Measurements from ENCODE around the gene RABAC1. TPM values are rescaled to one million over a fixed set of nuclear protein-coding genes. Genes with fewer than 3 reads are reported as not detected.

RABAC1 gene
- total RNA-seq, 1 experiment from 2014 or later, result 198 TPM

GRCh38 chr19:41991025-41991424 is 31.9 kb upstream of the RABAC1 start:
- in situ Hi-C loops (cut with HindIII; ENCODE audit: low sequenced_read_pairs), result no loop called here
- peak; percentile 12 for DNase-seq (ENCODE audit: low spot score)

- in situ Hi-C loops (cut with HindIII; ENCODE audit: low sequenced_read_pairs), result no loop called here
Observed at GRCh38 chr19:41990615-41991014, 31.5 kb upstream of the RABAC1 start.

DNA sequence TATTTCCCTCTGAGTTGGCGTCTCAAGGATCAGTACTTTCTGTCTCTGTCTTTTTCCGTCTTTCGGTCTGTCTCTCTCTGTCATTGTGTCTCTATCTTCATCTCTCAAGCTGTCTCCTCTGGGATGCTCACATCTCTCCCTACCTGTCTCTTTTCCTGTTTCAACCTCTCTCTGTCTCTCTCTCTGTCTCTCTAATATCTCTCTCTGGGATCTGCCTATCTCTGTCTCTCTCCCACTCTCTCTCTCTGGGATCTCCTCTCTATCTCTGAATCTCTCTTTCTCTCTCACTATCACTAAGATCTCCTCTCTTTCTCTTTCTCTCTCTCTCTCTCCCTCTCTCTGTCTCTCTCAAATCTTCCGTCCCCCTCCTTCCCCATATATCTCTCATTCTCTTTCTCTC is 30.9 kb upstream of the RABAC1 start:
- DNase-seq (ENCODE audit: low spot score), result no peak
- in situ Hi-C loops (cut with HindIII; ENCODE audit: low sequenced_read_pairs), result no loop called here

More at GRCh38 chr19:41990615-41991014, 31.5 kb upstream of the RABAC1 start:
- DNase-seq (ENCODE audit: low spot score), result no peak

GRCh38 chr19:41988947-41989346 is 29.8 kb upstream of the RABAC1 start:
- no peak for DNase-seq (ENCODE audit: low spot score)
- in situ Hi-C loops (cut with HindIII; ENCODE audit: low sequenced_read_pairs), result no loop called here

DNA sequence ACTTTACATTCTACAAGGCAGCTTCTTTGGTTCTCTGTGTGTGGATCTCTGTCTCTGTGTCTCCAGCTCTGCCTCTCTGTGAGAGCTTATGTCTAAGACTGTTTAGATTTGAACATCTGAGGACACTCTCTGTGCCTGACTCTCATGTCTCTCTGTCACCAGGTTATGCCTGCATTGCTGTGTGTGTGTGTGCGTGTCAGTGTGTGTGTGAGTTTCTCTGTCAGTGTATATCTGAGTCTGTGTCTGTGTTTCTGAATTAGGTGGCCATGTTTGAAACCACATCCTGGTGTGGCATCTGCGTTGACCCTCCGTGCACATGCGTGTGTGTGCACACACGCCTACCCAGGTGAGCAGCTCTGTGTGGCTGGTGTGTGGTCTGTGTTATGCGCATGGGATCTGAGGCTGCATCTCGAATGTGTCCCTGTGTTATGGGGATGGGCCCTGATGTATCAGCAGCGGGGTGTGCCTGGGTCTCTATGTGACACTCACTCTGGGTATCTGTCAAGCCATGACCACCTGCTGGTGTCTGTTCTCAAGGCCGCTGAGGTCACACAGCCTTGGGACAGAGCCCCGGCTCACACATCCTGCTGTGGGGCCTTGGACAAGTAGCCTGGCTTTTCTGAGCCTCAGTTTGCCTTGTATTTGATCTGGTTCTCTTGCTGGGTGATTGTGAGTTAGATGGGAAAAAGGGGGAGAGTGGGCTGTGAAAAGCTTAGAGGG is 28.2 kb upstream of the RABAC1 start:
- in situ Hi-C loops (cut with HindIII; ENCODE audit: low sequenced_read_pairs), result no loop called here
- no peak for DNase-seq (ENCODE audit: low spot score)

DNA sequence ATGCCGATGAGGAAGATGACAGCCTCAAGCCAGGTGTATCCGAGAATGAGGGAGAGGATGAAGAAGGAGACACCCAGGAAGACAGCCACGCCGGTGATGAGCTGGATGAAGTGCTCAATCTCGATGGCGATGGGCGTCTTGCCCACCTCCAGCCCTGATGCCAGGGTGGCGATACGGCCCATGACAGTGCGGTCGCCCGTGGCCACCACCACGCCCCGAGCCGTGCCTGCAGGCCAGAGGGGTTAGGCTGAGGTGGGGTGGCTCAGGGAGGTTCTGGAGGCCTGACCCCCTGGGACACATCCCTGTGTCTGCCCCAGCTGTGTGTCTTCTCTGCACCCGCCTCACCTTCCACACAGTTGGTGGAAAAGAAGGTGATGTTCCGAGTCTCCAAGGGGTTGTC is 25.8 kb upstream of the RABAC1 start:
- DNase-seq (ENCODE audit: low spot score), result no peak
- in situ Hi-C loops (cut with HindIII; ENCODE audit: low sequenced_read_pairs), result no loop called here

GRCh38 chr19:41981724-41982123 is 22.6 kb upstream of the RABAC1 start:
- in situ Hi-C loops (cut with HindIII; ENCODE audit: low sequenced_read_pairs), result no loop called here
- DNase-seq (ENCODE audit: low spot score), result no peak

GRCh38 chr19:41978470-41978869 is 19.3 kb upstream of the RABAC1 start:
- no peak for DNase-seq (ENCODE audit: low spot score)
- in situ Hi-C loops (cut with HindIII; ENCODE audit: low sequenced_read_pairs), result no loop called here

GRCh38 chr19:41977916-41978315 is 18.8 kb upstream of the RABAC1 start:
- in situ Hi-C loops (cut with HindIII; ENCODE audit: low sequenced_read_pairs), result no loop called here

GRCh38 chr19:41974652-41975051 is 15.5 kb upstream of the RABAC1 start:
- no peak for DNase-seq (ENCODE audit: low spot score)
- in situ Hi-C loops (cut with HindIII; ENCODE audit: low sequenced_read_pairs), result no loop called here

More at GRCh38 chr19:41977916-41978315, 18.8 kb upstream of the RABAC1 start:
- DNase-seq (ENCODE audit: low spot score), result no peak

DNA sequence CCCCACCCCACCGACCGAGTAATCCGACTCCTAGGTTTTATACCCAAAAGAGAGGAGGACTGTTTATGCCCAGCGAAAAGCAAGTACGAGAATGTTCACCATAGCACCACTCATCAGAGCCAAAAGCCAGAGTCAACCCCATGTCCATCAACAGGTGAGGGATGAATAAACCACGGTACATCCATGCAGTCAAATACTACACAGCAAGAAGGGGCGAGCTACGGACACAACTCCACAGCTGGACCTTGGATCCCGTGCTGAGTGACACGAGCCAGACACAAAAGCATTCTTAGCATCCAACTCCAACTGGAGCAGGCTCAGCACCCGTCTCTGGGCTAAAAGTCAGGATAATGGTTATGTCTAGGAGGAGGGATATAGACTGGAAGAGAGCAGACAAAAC is 12.2 kb upstream of the RABAC1 start:
- in situ Hi-C loops (cut with HindIII; ENCODE audit: low sequenced_read_pairs), result no loop called here
- no peak for DNase-seq (ENCODE audit: low spot score)

GRCh38 chr19:41969772-41970458 is 10.8 kb upstream of the RABAC1 start:
- no peak for DNase-seq (ENCODE audit: low spot score)
- in situ Hi-C loops (cut with HindIII; ENCODE audit: low sequenced_read_pairs), result no loop called here

GRCh38 chr19:41968751-41969595 is 9.9 kb upstream of the RABAC1 start:
- in situ Hi-C loops (cut with HindIII; ENCODE audit: low sequenced_read_pairs), result no loop called here

DNA sequence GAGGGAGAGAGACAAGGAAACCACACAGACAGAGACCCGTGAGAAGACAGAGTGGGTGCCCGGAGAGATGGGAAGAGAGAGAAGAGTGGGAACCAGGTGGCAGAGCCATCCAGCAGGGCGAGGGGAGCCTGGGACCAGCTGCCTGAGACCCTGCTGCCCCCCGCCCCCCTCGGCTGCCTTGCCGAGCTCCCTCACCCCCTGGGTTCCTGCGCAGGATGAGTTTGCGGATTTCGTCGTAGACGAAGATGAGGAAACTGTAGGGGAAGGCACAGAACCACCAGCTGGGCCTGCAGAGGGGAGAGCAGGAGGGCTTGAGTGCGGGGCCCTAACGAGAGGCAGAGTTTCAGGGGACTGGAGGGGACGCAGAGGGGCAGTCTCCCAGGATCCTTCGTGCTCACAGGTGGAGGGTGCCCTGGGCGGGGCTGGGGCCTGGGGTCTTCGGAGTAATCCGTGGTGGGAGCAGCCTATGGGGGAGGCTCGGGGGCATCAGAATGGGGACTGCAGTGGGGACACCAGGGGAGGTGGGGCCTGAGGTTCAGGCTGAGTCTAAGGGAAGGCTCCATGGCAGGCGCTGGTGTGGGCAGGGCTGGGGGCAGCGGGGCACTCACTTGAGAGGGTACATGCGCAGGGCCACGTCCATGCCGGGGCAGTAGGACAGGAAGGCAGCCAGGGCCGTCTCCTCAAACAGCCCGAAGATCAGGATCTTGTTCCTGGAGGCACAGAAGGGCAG is 8.1 kb upstream of the RABAC1 start:
- in situ Hi-C loops (cut with HindIII; ENCODE audit: low sequenced_read_pairs), result no loop called here
- no peak for DNase-seq (ENCODE audit: low spot score)

More at GRCh38 chr19:41968751-41969595, 9.9 kb upstream of the RABAC1 start:
- no peak for DNase-seq (ENCODE audit: low spot score)

GRCh38 chr19:41965106-41965505 is 6.0 kb upstream of the RABAC1 start:
- DNase-seq (ENCODE audit: low spot score), result no peak
- in situ Hi-C loops (cut with HindIII; ENCODE audit: low sequenced_read_pairs), result no loop called here

DNA sequence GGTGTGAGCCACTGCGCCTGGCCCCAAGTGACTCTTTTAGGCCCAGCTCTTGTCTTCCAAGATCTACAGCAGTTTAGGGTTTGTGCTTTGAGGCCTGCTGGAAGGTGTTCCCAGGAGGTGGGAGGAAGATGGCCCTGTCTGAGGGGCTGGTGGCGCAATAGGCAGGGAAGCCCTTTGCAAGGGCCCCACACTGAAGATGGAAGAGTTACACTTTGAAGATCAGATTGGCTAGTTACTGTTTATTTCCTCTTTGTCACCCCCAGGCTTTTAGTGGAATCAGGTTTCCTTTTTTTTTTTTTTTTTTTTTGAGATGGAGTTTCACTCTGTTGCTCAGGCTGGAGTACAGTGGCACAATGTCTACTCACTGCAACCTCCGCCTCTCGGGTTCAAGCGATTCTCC is 1.9 kb upstream of the RABAC1 start:
- in situ Hi-C loops (cut with HindIII; ENCODE audit: low sequenced_read_pairs), result no loop called here
- DNase-seq (ENCODE audit: low spot score), result no peak

DNA sequence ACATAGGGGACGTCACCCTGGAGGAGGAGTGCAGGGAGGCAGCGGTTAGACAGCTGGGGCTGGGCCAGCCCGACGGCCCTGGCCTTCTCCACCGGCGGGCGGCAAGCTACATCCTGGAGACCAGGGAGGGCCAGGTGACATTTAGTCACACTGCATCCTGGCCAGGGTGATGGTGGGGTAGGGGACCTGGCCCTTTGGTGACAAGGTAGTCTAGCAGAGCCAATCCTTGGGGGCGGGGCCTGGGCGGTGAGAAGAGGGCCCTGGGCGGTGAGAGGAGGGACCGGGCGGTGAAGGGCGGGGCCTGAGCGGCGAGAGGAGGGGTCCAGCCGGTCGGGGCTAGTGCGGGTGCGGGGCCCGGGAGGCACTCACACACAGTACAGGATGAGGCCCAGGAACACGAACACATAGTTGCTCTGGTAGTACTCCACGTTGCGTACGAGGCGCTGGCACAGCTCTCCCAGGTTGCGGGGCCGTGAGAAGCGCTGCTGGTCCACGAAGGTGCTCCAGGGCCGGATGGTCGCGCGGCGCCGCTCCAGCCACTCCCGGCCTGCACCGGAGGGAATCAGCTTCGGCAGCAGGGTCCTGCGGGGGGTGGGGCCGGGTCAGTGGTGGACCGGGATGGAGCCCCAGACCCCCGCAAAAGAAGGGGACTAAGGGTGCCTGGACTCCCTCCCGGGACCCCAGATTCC is 610 bp downstream of the RABAC1 start:
- peak; percentile 75 for DNase-seq (ENCODE audit: low spot score)
- in situ Hi-C loops (cut with HindIII; ENCODE audit: low sequenced_read_pairs), result no loop called here

GRCh38 chr19:41957838-41958366 is 1.2 kb downstream of the RABAC1 start:
- DNase-seq (ENCODE audit: low spot score), result peak; percentile 90
- in situ Hi-C loops (cut with HindIII; ENCODE audit: low sequenced_read_pairs), result no loop called here

All from G401 (cell line).